GM06990 (cell line): ENCODE measurements around the gene OR4D2.
"Not testable (repeated sequence)": the region's sequence is repeated elsewhere in the genome, so short reads cannot be mapped to it uniquely, and the experiment has no call there.

ENCODE experiments used
- DNase-seq: peaks from one replicate; pipeline ENCODE4 v3.0.0-alpha.2; 2011; ENCODE audit not compliant: insufficient read length; ENCODE audit errors: extremely low read depth
- H3K27me3 ChIP-seq: replicated peaks from 2 replicates; pipeline ENCODE4 v1.6.0; 2011; ENCODE audit warnings: low read length; ENCODE audit not compliant: control insufficient read depth, insufficient read depth
- H3K36me3 ChIP-seq: 2 replicates; pipeline ENCODE4 v1.5.1; 2011; ENCODE audit warnings: low read length; ENCODE audit not compliant: control insufficient read depth, insufficient read depth
- H3K4me3 ChIP-seq: replicated peaks from 2 replicates; pipeline ENCODE4 v1.5.1; 2011; ENCODE audit warnings: low read depth, mild to moderate bottlenecking, control low read depth, low read length
- TF ChIP-seq, protein P1 (sequence below): IDR thresholded peaks from 2 replicates; pipeline ENCODE4 v1.5.1; 2011; ENCODE audit warnings: low read length, control low read depth, mild to moderate bottlenecking, inconsistent platforms; ENCODE audit not compliant: insufficient read depth, poor library complexity, severe bottlenecking

The OR4D2 gene

GRCh38 chr17:58136669-58137279, 30.0 kb upstream of the OR4D2 start:
- Histone ChIP-seq H3K27me3 (no peaks in the 10 kb centered on the region), H3K36me3 (no peaks in the 10 kb centered on the region), H3K4me3 (no peak overlapping the region)
- TF ChIP-seq, protein P1, sequence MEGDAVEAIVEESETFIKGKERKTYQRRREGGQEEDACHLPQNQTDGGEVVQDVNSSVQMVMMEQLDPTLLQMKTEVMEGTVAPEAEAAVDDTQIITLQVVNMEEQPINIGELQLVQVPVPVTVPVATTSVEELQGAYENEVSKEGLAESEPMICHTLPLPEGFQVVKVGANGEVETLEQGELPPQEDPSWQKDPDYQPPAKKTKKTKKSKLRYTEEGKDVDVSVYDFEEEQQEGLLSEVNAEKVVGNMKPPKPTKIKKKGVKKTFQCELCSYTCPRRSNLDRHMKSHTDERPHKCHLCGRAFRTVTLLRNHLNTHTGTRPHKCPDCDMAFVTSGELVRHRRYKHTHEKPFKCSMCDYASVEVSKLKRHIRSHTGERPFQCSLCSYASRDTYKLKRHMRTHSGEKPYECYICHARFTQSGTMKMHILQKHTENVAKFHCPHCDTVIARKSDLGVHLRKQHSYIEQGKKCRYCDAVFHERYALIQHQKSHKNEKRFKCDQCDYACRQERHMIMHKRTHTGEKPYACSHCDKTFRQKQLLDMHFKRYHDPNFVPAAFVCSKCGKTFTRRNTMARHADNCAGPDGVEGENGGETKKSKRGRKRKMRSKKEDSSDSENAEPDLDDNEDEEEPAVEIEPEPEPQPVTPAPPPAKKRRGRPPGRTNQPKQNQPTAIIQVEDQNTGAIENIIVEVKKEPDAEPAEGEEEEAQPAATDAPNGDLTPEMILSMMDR, result peak; percentile 68
- no peak for DNase-seq

- Histone ChIP-seq H3K27me3 (no peaks in the 10 kb centered on the region), H3K4me3 (no peak overlapping the region), H3K36me3 (no peaks in the 10 kb centered on the region)
- DNase-seq, result no peak
- TF ChIP-seq, protein P1, result no peak
These were observed 25.3 kb upstream of the OR4D2 start for GRCh38 chr17:58141505-58141904.

DNA sequence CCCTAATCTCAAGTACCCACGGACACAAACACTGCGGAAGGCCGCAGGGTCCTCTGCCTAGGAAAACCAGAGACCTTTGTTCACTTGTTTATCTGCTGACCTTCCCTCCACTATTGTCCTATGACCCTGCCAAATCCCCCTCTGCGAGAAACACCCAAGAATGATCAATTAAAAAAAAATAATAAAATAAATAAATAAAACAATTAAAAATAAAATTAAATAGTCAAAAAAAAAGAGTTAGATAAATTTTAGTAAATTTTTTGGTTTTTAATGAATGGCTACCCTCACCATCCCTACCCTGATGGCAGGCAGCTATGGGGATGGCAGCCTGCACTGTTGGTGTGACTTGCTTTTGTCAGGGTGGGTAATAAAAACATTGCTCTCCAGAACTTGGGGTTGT, 23.4 kb upstream of the OR4D2 start:
- not testable (repeated sequence) for DNase-seq, H3K4me3 ChIP-seq, H3K36me3 ChIP-seq, H3K27me3 ChIP-seq

DNA sequence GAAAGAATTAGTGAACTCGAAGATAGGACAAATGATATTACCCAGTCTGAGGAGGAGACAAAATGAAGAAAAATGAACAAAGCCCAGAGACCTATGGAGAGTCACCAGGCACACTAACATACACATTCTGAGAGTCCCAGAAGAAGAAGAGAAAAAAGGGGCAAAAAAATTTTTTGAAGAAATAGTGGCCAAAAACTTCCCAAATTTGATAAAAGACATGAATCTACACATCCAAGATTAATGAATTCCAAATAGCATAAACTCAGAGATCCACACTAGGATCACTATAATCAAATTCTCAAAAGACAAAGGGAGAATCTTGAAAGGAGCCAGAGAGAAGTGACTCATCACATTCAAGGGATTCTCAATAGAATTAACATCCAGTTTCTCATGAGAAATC, 22.0 kb upstream of the OR4D2 start:
- TF ChIP-seq, protein P1, result no peak
- Histone ChIP-seq H3K36me3 (no peaks in the 10 kb centered on the region), H3K4me3 (no peak overlapping the region), H3K27me3 (no peaks in the 10 kb centered on the region)
- no peak for DNase-seq

GRCh38 chr17:58147930-58148434, 18.8 kb upstream of the OR4D2 start, which contains the start of gene OR4D1:
OR4D1 (plus strand) TSS chr17:58148384; CDS start chr17:58155154, 6,770 bp downstream.
- Histone ChIP-seq H3K27me3 (no peaks in the 10 kb centered on the region; the same call in 1 of the 2 replicates), H3K4me3 (no peak within 1 kb of the TSS), H3K36me3 (no peaks in the 10 kb centered on the region)
- TF ChIP-seq, protein P1, result no peak
- DNase-seq, result no peak

DNA sequence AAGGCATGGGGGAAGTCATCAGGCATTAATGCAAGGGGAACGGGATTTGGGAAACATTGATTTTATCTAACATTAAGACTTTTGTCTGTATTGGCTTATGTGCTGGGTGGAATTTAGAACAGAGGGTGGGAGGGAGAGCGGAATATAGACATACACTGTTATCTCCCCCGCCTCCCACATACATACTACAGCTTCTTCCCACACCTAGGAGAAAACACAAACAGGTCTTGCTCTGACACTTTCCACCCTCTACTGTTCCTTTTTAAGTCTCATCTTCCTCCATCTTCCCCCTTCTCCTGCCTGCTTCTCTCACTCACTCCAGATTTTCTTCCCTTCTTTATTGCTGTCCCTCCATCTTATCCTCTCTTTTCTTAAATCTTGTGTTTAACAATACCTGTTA, 18.2 kb upstream of the OR4D2 start:
- TF ChIP-seq, protein P1, result no peak
- no peaks in the 10 kb centered on the region for H3K36me3 ChIP-seq
- no peak overlapping the region for H3K4me3 ChIP-seq
- no peaks in the 10 kb centered on the region; the same call in 1 of the 2 replicates for H3K27me3 ChIP-seq
- no peak for DNase-seq
